Mesodermal cell (in vitro differentiated cells): ENCODE data around the gene TYROBP.
"Not testable (repeated sequence)": the region's sequence is repeated elsewhere in the genome, so short reads cannot be mapped to it uniquely, and the experiment has no call there.

Experiments used
- H3K27ac ChIP-seq: 2 replicates; pipeline ENCODE4 v1.7.0; 2013; ENCODE audit warnings: mild to moderate bottlenecking, low read depth, low read length, moderate library complexity; ENCODE audit not compliant: severe bottlenecking
- H3K36me3 ChIP-seq: 2 replicates; pipeline ENCODE4 v1.7.1; 2013; ENCODE audit warnings: mild to moderate bottlenecking, low read length, moderate library complexity; ENCODE audit not compliant: control insufficient read depth, insufficient read depth
- H3K4me1 ChIP-seq: one replicate; pipeline ENCODE4 v1.7.1; 2013; ENCODE audit warnings: mild to moderate bottlenecking, low read length; ENCODE audit not compliant: insufficient read depth, control insufficient read depth, poor library complexity, severe bottlenecking
- H3K4me3 ChIP-seq: 2 replicates; pipeline ENCODE4 v1.7.0; 2013; ENCODE audit warnings: low read length, control low read depth, mild to moderate bottlenecking; ENCODE audit not compliant: insufficient read depth, poor library complexity, severe bottlenecking; ENCODE audit errors: extremely low read depth
- H3K9me3 ChIP-seq: 2 replicates; pipeline ENCODE4 v1.7.1; 2013; ENCODE audit warnings: mild to moderate bottlenecking, low read length, moderate library complexity; ENCODE audit not compliant: control insufficient read depth
- WGBS, 2 experiments: methylation state at CpG; one replicate each; pipeline ENCODE4 v1.1.5; 2013; ENCODE audit warnings: missing lambda C conversion rate in 2 of 2; ENCODE audit not compliant: insufficient coverage in 2 of 2; 5-methylcytosine and 5-hydroxymethylcytosine counted together

The TYROBP gene

DNA sequence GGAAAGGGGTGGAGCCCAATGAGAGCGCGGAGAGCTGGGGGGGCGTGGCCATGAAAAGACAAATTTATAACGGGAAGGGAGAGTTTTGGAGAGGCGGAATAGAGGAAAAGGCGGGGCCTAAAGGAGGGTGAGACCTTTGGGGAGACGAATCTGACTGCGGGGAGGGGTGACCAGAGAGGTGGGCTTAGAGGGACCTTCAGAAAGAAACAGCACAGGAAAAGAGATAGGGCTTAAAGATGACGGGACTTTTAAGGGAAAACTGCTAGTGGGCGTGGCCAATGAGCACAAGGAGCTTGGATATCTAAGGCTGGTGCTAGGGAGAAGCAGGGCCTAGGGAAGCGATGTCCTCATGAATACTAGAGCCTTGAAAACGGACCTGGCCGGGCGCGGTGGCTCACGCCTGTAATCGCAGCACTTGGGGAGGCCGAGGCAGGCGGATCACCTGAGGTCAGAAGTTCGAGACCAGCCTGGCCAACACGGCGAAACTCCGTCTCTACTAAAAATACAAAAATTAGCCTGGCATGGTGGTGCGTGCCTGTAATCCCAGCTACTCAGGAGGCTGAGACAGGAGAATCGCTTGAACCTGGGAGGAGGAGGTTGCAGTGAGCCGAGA is 37.9 kb downstream of the TYROBP start:
- peak overlapping the region; percentile 45 for H3K4me3 ChIP-seq
- not testable (repeated sequence) for H3K9me3 ChIP-seq, H3K36me3 ChIP-seq, H3K27ac ChIP-seq, H3K4me1 ChIP-seq
- 46 to 54% methylated on average over 22 to 26 of the region's 26 CpGs for WGBS, 2 experiments

DNA sequence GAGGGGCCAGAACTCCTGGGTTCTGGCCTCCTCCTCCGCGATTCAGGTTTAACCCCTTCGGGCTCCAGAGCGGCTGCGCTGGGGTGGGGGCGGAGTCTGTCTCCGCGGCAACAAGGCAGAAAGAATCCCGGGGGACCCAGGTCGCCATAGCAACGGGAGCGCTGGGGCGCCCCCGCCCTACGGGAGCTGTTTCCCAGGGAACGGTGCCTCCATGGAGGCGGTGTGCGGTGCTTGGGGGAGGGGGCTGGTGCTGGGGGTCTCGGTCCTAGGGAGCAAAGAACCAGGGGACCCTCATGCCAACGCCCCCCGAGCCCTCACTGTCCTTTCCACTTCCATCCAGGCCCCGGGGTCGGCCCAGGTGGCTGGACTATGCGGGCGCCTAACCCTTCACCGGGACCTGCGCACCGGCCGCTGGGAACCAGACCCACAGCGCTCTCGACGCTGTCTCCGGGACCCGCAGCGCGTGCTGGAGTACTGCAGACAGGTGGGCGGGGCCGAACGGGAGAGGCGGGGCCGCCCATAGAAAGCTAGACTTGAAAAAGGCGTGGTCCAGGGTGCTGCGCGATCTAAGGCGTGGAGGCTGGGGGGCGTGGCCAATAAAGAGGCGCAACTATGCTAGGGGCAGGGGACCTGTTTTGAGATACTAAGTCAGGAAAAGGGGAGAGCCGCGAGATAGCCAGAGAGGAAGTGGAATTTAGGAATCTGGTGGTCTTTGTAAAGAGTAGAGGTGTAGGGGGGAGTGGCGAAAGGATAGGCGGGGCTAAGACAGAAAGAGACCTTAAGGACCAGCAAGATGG is 38.6 kb downstream of the TYROBP start:
- no peaks in the 10 kb centered on the region for H3K9me3 ChIP-seq
- H3K4me3 ChIP-seq: peak overlapping the region; percentile 45
- WGBS, 2 experiments: 0 to 1% methylated on average over 43 to 44 of the region's 51 CpGs
- H3K36me3 ChIP-seq: no peaks in the 10 kb centered on the region
- peak overlapping the region; percentile 74 for H3K27ac ChIP-seq
- H3K4me1 ChIP-seq: peaks cover 5% of the 10 kb centered on the region

GRCh38 chr19:35868823-35869326 is 39.2 kb downstream of the TYROBP start:
- no peaks in the 10 kb centered on the region for H3K36me3 ChIP-seq
- peak overlapping the region; percentile 74 for H3K27ac ChIP-seq
- WGBS, 2 experiments: 0% methylated on average over 5 to 9 of the region's 15 CpGs
- peaks cover 5% of the 10 kb centered on the region for H3K4me1 ChIP-seq
- H3K9me3 ChIP-seq: no peaks in the 10 kb centered on the region
- H3K4me3 ChIP-seq: peak overlapping the region; percentile 45

DNA sequence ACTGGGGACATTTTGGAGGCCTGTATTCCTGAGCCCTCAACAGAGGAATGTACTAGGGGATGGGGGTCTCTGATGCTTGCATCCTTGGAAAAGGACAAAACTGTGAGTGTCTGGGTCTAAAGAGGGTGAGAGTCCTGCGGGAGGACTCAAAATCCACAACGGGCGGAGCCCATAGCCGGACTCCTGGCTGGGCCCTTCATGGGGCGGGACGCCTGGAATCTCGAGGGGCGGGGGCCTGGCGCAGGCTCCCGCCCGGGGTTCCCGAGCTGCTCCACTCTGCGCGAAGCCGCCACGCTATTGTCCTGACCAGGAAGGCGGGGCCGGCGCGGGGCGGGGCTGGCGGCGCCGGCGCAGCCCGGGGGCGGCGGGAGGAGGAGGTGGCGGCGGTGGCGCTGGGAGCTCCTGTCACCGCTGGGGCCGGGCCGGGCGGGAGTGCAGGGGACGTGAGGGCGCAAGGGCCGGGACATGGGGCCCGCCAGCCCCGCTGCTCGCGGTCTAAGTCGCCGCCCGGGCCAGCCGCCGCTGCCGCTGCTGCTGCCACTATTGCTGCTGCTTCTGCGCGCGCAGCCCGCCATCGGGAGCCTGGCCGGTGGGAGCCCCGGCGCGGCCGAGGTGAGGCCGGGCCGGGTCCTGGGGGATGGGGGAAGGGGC is 39.8 kb downstream of the TYROBP start, which contains the start of gene APLP1:
Gene APLP1 (plus strand): TSS at position 403 of the 651 bp plus-strand sequence. CDS start 63 bp downstream, at position 466.
- H3K9me3 ChIP-seq: no peaks in the 10 kb centered on the region
- peaks cover 5% of the 10 kb centered on the region for H3K4me1 ChIP-seq
- WGBS, 2 experiments: 1 to 2% methylated on average over 54 to 59 of the region's 60 CpGs
- peak within 1 kb of the TSS; percentile 45 for H3K4me3 ChIP-seq
- peak within 1 kb of the TSS; percentile 74 for H3K27ac ChIP-seq
- no peaks in the 10 kb centered on the region for H3K36me3 ChIP-seq

DNA sequence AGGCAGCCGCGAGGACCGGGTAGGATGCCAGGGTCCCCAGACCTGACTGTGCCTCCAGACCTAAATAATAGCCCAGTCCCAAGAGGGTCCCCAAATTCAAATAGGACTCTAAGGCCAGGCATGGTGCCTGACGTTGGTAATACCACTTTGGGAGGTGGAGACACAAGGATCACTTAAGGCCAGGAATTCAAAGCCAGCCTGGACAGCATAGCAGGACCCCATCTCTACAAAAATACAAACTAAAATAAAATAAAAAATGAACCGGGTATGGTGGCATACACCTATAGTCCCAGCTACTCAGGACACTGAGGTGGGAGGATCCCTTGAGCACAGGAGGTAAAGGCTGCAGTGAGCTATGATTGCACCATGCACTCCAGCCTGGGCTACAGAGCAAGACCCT is 45.1 kb downstream of the TYROBP start:
- Histone ChIP-seq H3K4me3 (no peak overlapping the region), H3K36me3 (no peaks in the 10 kb centered on the region), H3K9me3 (no peaks in the 10 kb centered on the region), H3K4me1 (peaks cover 6% of the 10 kb centered on the region), H3K27ac (no peak overlapping the region)
- WGBS, 2 experiments: 90 to 95% methylated on average over 2 to 4 of the region's 5 CpGs

DNA sequence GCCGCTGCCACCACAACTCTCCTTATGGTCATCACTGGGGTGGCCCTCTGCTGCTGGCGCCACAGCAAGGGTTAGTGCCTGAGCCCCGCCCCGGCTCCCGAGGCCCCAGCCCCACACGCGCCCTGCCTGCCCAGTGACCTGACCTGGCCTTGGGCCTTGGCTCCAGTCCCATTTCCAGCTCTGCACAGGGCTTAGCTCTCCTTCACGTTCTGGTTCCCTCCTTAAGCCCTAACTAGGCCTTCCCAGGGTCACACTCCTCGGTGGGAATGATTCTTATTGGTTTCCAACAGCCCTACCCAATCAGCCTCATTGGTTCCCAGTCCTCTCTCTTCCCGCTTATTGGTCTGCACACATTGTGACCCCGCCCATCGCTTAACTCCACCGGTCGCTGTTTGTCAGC is 45.6 kb downstream of the TYROBP start:
- Histone ChIP-seq H3K4me3 (no peak overlapping the region), H3K27ac (no peak overlapping the region), H3K4me1 (peaks cover 6% of the 10 kb centered on the region), H3K9me3 (no peaks in the 10 kb centered on the region), H3K36me3 (no peaks in the 10 kb centered on the region)
- WGBS, 2 experiments: 88 to 95% methylated on average over 14 of the region's 14 CpGs

DNA sequence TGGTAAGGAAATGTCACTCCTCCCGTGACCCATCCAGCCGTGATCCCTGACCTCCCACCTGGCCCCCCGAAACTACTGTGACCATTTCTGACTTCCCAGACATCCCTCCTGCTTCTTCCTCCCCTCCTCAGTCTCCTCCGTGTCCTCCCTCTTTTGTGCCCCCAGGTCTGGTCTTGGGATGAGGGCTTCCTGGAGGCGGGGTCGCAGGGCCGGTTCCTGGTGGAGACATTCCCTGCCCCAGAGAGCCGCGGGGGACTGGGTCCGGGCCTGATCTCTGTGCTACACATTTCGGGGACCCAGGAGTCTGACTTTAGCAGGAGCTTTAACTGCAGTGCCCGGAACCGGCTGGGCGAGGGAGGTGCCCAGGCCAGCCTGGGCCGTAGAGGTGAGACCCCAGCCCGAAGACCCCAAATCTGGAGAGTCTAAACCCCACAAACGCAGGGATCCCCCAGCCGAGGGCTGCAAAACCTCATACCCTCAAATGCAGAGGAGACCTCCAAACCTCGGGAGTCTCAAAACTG is 46.4 kb downstream of the TYROBP start:
- Histone ChIP-seq H3K27ac (no peak overlapping the region), H3K4me1 (peaks cover 6% of the 10 kb centered on the region), H3K36me3 (no peaks in the 10 kb centered on the region), H3K9me3 (no peaks in the 10 kb centered on the region), H3K4me3 (peak overlapping the region; percentile 22)
- WGBS, 2 experiments: 43 to 44% methylated on average over 16 to 17 of the region's 19 CpGs

- no peak overlapping the region for H3K27ac ChIP-seq
Measured at GRCh38 chr19:35860818-35861639, 47.1 kb downstream of the TYROBP start.

DNA sequence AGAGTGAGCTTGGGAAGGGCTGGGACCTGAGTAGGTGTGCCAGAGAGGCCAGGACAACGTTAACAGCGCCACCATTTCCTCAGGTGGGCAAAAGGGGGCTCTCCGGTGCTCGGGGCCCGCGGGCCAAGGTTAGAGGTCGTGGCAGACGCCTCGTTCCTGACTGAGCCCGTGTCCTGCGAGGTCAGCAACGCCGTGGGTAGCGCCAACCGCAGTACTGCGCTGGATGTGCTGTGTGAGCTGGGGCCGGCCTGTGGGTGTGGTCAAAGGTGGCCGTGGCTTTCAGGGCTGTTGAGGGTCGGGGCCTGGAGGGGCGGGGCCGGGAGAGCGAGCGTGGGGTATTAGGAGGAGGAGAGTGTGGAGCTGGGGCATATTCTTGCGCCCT is 47.7 kb downstream of the TYROBP start:
- Histone ChIP-seq H3K4me1 (peaks cover 11% of the 10 kb centered on the region), H3K36me3 (no peaks in the 10 kb centered on the region), H3K9me3 (no peaks in the 10 kb centered on the region), H3K27ac (no peak overlapping the region), H3K4me3 (no peak overlapping the region)
- WGBS, 2 experiments: 9 to 10% methylated on average over 20 to 22 of the region's 24 CpGs

More at GRCh38 chr19:35860818-35861639, 47.1 kb downstream of the TYROBP start:
- 4 to 8% methylated on average over 52 to 53 of the region's 55 CpGs for WGBS, 2 experiments
- H3K4me3 ChIP-seq: peak overlapping the region; percentile 22
- peaks cover 6% of the 10 kb centered on the region for H3K4me1 ChIP-seq
- no peaks in the 10 kb centered on the region for H3K9me3 ChIP-seq
- H3K36me3 ChIP-seq: no peaks in the 10 kb centered on the region

DNA sequence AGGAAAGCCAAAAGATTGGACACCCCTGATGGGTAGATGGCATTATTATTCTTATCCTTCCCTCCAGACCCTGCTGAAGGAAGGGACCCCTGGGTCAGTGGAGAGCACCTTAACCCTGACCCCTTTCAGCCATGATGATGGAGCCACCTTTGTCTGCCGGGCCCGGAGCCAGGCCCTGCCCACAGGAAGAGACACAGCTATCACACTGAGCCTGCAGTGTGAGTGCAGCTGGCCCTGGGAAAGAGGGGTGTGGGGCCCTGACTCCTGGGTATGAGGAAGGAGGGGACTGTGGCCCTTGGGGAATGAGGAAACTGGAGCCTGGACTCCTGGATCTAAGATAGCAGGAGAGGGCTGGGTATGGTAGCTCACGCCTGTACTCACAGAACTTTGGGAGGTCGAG is 48.7 kb downstream of the TYROBP start:
- no peaks in the 10 kb centered on the region for H3K9me3 ChIP-seq
- 81 to 94% methylated on average over 2 to 4 of the region's 4 CpGs for WGBS, 2 experiments

More for the DNA sequence above, 48.7 kb downstream of the TYROBP start:
- H3K27ac ChIP-seq: no peak overlapping the region
- no peak overlapping the region for H3K4me3 ChIP-seq
- H3K4me1 ChIP-seq: peaks cover 11% of the 10 kb centered on the region
- no peaks in the 10 kb centered on the region for H3K36me3 ChIP-seq
